NCI-H2081 (cell line): ENCODE measurements around the gene ARPP21.

Experiments used
- DNase-seq, 2 experiments: peaks; one replicate each; lab custom pipeline; 2025; lab: John Stamatoyannopoulos, UW

Gene ARPP21

GRCh38 chr3:35675621-35676020 is 36.3 kb downstream of the ARPP21 start:
- no peak for DNase-seq

- no peak for DNase-seq
Measured at GRCh38 chr3:35677797-35678196, 38.5 kb downstream of the ARPP21 start.

GRCh38 chr3:35678643-35679161 is 39.4 kb downstream of the ARPP21 start:
- DNase-seq = no peak

- DNase-seq = no peak
Measured at GRCh38 chr3:35679409-35680080, 40.2 kb downstream of the ARPP21 start.

- DNase-seq = no peak
Measured at GRCh38 chr3:35680866-35681650, 41.7 kb downstream of the ARPP21 start.

- DNase-seq = no peak
Measured at GRCh38 chr3:35685153-35685552, 45.8 kb downstream of the ARPP21 start.

- no peak for DNase-seq
Measured at GRCh38 chr3:35688826-35689225, 49.5 kb downstream of the ARPP21 start.

GRCh38 chr3:35690271-35690670 is 50.9 kb downstream of the ARPP21 start:
- DNase-seq = no peak

- no peak for DNase-seq
Measured at GRCh38 chr3:35705904-35706303, 66.6 kb downstream of the ARPP21 start.

GRCh38 chr3:35707904-35708303 is 68.6 kb downstream of the ARPP21 start:
- DNase-seq = no peak

- no peak for DNase-seq
Measured at GRCh38 chr3:35708394-35709271, 69.3 kb downstream of the ARPP21 start.

- no peak for DNase-seq
Measured at GRCh38 chr3:35709691-35710090, 70.4 kb downstream of the ARPP21 start.

- no peak for DNase-seq
Measured at GRCh38 chr3:35710554-35710953, 71.2 kb downstream of the ARPP21 start.

- no peak for DNase-seq
Measured at GRCh38 chr3:35718921-35719320, 79.6 kb downstream of the ARPP21 start.

GRCh38 chr3:35721628-35722027 is 82.3 kb downstream of the ARPP21 start:
- DNase-seq = no peak

GRCh38 chr3:35722902-35723301 is 83.6 kb downstream of the ARPP21 start:
- no peak for DNase-seq

- no peak for DNase-seq
Measured at GRCh38 chr3:35723480-35724097, 84.3 kb downstream of the ARPP21 start.

- no peak for DNase-seq
Measured at GRCh38 chr3:35724106-35724505, 84.8 kb downstream of the ARPP21 start.

GRCh38 chr3:35727179-35727578 is 87.9 kb downstream of the ARPP21 start:
- DNase-seq = no peak

- DNase-seq = peak; percentile 35 to 71
Measured at GRCh38 chr3:35733341-35733740, 94.0 kb downstream of the ARPP21 start.

GRCh38 chr3:35733864-35734263 is 94.5 kb downstream of the ARPP21 start:
- DNase-seq = no peak

GRCh38 chr3:35737080-35737479 is 97.8 kb downstream of the ARPP21 start:
- DNase-seq = no peak
